Right lobe of liver (tissue), 4 donors: ENCODE results near the gene FAF2.

Experiments used
- POLR2A ChIP-seq: fragments of 450-650 bp; IDR thresholded peaks from one replicate; pipeline ENCODE4 v1.6.1; 2017; ENCODE audit warnings: antibody characterized with exemption, mild to moderate bottlenecking
- TF ChIP-seq, protein P1 (sequence below), 4 donors: fragments of 200-600 bp in 3 of 4; fragments of 450-650 bp in 1 of 4; IDR thresholded peaks; one replicate each; pipeline versions ENCODE4 v1.5.1 to v1.8.0; 2016 to 2022; ENCODE audit warnings: antibody characterized with exemption in 4 of 4, mild to moderate bottlenecking in 2 of 4
- donor health status: DM: no; HTN: no; CAD: no.
- donor health status: DM: no; HTN: no; CAD: no.
- donor health status: DM: no; HTN: yes; CAD: no.

DNA sequence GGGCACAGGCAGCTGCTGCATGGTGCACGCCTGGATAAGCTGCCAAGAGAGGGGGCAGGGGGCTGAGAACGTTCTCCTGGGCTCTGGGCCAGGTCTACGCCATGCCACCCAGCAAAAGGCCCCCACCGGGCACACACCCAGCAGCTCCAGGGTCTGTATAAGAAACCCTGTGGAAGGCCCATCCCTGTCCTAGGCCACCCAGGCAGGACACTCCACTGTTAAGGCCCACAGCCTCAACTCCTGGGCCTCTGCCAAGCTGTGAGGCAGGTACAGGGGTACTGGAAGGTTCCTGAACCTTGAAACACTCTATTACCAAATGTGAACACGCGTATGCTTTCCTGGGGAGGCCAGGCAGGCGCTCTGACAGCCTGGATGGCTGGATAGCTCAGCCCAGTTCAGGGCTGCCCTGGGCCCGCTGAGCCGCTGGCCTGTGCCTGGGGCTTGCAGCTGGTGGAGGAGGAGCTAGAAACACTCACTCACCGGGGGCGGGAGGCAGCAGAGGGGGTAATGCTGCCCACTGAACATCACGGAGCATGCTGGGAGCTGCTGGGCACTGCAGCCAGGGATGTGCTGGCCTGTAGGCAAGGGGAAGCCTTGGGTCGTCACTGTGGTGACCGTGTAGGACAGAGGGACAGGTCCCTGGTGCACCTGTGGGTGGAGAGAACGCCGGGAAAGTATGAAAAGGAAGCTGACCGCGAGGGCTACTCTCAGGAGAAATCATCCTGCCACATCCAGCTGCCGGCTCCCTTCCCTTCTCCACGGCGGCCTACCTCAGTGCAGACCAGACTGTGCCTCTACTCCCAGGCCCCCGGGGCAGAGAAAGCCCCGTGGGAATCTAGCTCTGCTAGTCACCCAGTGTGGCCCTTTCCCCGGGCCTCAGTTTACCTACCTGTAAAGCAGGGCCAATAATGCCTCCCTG is 83.1 kb downstream of the FAF2 start:
- no peak for TF ChIP-seq POLR2A
- TF ChIP-seq, protein P1, sequence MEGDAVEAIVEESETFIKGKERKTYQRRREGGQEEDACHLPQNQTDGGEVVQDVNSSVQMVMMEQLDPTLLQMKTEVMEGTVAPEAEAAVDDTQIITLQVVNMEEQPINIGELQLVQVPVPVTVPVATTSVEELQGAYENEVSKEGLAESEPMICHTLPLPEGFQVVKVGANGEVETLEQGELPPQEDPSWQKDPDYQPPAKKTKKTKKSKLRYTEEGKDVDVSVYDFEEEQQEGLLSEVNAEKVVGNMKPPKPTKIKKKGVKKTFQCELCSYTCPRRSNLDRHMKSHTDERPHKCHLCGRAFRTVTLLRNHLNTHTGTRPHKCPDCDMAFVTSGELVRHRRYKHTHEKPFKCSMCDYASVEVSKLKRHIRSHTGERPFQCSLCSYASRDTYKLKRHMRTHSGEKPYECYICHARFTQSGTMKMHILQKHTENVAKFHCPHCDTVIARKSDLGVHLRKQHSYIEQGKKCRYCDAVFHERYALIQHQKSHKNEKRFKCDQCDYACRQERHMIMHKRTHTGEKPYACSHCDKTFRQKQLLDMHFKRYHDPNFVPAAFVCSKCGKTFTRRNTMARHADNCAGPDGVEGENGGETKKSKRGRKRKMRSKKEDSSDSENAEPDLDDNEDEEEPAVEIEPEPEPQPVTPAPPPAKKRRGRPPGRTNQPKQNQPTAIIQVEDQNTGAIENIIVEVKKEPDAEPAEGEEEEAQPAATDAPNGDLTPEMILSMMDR (IDR thresholded peaks at IDR 0.05), result no peak
